GM19452 (cell line): ENCODE data around the gene ZNF473.
"Not testable (repeated sequence)": the region's sequence is repeated elsewhere in the genome, so short reads cannot be mapped to it uniquely, and the experiment has no call there.

Experiments
- ATAC-seq: cut with Tn5 transposase; IDR thresholded peaks from one replicate; pipeline ENCODE4 v1.9.1; 2021; ENCODE audit not compliant: unreplicated experiment

Gene ZNF473

GRCh38 chr19:50097884-50098283 is 72.1 kb downstream of the ZNF473 start:
- ATAC-seq = not testable (repeated sequence)

GRCh38 chr19:50098892-50099291 is 73.1 kb downstream of the ZNF473 start:
- ATAC-seq = not testable (repeated sequence)

- not testable (repeated sequence) for ATAC-seq
Measured at GRCh38 chr19:50099696-50100095, 73.9 kb downstream of the ZNF473 start.

GRCh38 chr19:50100946-50101345 is 75.1 kb downstream of the ZNF473 start:
- not testable (repeated sequence) for ATAC-seq
